Measurements from ENCODE around the gene TM4SF5.

TM4SF5 gene

DNA sequence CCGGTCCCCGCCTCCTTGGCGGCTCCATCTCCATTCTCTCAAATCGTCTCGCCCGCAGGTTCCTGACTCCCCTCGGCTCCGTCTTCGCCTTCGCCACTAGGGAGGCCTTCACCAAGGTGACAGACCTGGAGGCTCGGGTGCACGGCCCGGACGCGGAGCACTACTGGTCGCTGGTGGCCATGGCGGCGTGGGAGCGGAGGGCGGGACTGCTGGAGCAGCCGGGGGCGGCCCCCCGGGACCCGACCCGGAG lies 17.9 kb downstream of the TM4SF5 start:
- no peak for TF ChIP-seq CTCF (IDR thresholded peaks at IDR 0.05; ENCODE audit: insufficient read depth, low read depth, low read length, missing control alignments)
- DNase-seq (ENCODE audit: low read depth) = peak; percentile 36
- H3K4me3 ChIP-seq (ENCODE audit: low read length) = peak overlapping the region; percentile 77

- peak; percentile 99 for DNase-seq (ENCODE audit: low read depth)
- peak; percentile 33 for TF ChIP-seq CTCF (IDR thresholded peaks at IDR 0.05; ENCODE audit: insufficient read depth, low read depth, low read length, missing control alignments)
- H3K4me3 ChIP-seq (ENCODE audit: low read length) = peak overlapping the region; percentile 77
These were observed 18.4 kb downstream of the TM4SF5 start for GRCh38 chr17:4789951-4790704.

- TF ChIP-seq CTCF (IDR thresholded peaks at IDR 0.05; ENCODE audit: insufficient read depth, low read depth, low read length, missing control alignments) = no peak
- peak overlapping the region; percentile 77 for H3K4me3 ChIP-seq (ENCODE audit: low read length)
These were observed 19.0 kb downstream of the TM4SF5 start for GRCh38 chr17:4790705-4791088.

GRCh38 chr17:4795168-4795567 lies 23.5 kb downstream of the TM4SF5 start:
- no peak overlapping the region for H3K4me3 ChIP-seq (ENCODE audit: low read length)
- TF ChIP-seq CTCF (IDR thresholded peaks at IDR 0.05; ENCODE audit: insufficient read depth, low read depth, low read length, missing control alignments) = no peak

More at GRCh38 chr17:4790705-4791088, 19.0 kb downstream of the TM4SF5 start:
- DNase-seq (ENCODE audit: low read depth) = no peak

GRCh38 chr17:4796552-4796920 lies 24.9 kb downstream of the TM4SF5 start:
- H3K4me3 ChIP-seq (ENCODE audit: low read length) = peak overlapping the region; percentile 100
- no peak for TF ChIP-seq CTCF (IDR thresholded peaks at IDR 0.05; ENCODE audit: insufficient read depth, low read depth, low read length, missing control alignments)
- peak; percentile 50 for DNase-seq (ENCODE audit: low read depth)

More at GRCh38 chr17:4795168-4795567, 23.5 kb downstream of the TM4SF5 start:
- DNase-seq (ENCODE audit: low read depth) = no peak

DNA sequence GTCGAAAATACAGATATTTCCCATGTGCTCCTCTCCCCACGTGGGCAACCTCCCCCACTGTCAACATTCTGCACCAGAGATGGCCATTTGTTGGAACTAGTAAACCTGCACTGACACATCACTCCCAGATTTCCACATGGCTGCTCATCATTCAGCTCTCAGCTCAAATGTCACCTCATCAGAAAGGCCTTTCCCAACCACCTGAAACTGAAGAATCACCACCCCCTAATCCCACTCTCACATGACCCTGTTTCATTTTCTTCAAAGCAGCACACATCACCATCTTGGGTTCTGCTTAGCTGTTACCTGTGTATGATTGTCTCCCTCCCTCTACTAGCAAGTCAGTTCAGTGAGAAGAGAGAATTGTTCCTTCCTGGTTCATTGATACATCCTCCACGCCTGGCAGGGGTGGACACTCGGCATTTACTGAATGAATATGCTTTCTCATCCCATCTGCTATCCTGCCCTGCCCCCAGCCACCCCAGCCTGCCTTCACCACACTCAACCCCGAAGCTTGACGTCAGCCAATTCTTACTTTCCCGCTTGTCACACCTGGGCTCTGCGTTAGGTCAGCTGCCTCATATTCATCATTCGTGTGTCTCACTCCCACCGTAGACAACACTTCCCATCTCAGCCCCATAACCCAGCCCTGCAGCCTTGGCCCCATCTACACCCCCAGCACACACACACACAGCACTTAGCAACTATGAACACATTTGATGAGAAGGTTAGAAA lies 28.9 kb downstream of the TM4SF5 start:
- peak; percentile 43 for DNase-seq (ENCODE audit: low read depth)
- TF ChIP-seq CTCF (IDR thresholded peaks at IDR 0.05; ENCODE audit: insufficient read depth, low read depth, low read length, missing control alignments) = no peak
- no peak overlapping the region for H3K4me3 ChIP-seq (ENCODE audit: low read length)

Data from epithelial cell of esophagus (primary cell).